GM12865 (cell line): ENCODE results near the gene AIDA.

Experiments
- DNase-seq: peaks from one replicate; pipeline ENCODE4 v3.0.0; 2010; ENCODE audit warnings: low read depth
- H3K4me3 ChIP-seq: 2 replicates; pipeline ENCODE4 v1.5.1; 2011; ENCODE audit warnings: mild to moderate bottlenecking, low read depth, low read length, control low read depth
- TF ChIP-seq, protein P1 (sequence below): IDR thresholded peaks from 2 replicates; pipeline ENCODE4 v1.5.1; 2011; ENCODE audit warnings: low read length, control low read depth, low read depth, inconsistent platforms; ENCODE audit not compliant: insufficient read depth; ENCODE audit errors: missing control alignments

The AIDA gene

DNA sequence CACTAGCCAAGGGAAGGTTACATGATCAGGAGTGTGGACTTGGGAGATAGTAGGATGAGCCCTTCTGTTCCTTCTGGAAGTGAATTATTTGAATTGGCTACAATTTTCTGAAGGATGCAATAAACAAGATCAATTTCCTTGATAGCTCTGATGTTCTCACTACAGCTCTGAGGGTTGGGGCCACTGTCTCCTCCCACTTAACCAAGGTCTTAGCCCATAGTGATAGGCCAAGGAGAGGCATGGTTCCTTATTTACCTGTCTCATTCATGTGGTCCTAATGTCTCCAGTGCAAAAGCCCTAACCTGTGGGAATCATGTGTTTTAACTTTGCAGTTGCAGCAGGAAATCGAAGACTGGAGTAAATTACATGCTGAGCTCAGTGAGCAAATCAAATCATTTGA, 59.6 kb downstream of the AIDA start:
- no peak for DNase-seq
- H3K4me3 ChIP-seq: no peak overlapping the region
- TF ChIP-seq, protein P1, sequence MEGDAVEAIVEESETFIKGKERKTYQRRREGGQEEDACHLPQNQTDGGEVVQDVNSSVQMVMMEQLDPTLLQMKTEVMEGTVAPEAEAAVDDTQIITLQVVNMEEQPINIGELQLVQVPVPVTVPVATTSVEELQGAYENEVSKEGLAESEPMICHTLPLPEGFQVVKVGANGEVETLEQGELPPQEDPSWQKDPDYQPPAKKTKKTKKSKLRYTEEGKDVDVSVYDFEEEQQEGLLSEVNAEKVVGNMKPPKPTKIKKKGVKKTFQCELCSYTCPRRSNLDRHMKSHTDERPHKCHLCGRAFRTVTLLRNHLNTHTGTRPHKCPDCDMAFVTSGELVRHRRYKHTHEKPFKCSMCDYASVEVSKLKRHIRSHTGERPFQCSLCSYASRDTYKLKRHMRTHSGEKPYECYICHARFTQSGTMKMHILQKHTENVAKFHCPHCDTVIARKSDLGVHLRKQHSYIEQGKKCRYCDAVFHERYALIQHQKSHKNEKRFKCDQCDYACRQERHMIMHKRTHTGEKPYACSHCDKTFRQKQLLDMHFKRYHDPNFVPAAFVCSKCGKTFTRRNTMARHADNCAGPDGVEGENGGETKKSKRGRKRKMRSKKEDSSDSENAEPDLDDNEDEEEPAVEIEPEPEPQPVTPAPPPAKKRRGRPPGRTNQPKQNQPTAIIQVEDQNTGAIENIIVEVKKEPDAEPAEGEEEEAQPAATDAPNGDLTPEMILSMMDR: no peak

DNA sequence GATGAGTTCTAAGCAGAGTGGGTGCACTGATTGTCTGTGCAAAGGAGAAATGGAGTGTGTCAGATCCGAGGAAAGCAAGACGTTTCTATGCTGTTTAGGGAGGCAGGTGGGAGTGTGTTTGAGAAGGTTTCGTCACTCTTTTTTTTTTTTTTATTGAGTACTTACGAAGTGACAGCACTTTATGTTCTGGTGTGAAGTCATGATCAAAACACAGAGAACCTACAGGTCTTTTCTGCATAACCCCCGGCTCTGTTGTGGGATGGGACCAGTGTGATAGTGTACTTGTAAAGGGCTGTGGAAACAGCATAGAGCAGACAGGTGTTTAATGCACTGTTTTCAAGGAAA, 67.7 kb downstream of the AIDA start:
- TF ChIP-seq, protein P1: no peak
- DNase-seq: no peak

DNA sequence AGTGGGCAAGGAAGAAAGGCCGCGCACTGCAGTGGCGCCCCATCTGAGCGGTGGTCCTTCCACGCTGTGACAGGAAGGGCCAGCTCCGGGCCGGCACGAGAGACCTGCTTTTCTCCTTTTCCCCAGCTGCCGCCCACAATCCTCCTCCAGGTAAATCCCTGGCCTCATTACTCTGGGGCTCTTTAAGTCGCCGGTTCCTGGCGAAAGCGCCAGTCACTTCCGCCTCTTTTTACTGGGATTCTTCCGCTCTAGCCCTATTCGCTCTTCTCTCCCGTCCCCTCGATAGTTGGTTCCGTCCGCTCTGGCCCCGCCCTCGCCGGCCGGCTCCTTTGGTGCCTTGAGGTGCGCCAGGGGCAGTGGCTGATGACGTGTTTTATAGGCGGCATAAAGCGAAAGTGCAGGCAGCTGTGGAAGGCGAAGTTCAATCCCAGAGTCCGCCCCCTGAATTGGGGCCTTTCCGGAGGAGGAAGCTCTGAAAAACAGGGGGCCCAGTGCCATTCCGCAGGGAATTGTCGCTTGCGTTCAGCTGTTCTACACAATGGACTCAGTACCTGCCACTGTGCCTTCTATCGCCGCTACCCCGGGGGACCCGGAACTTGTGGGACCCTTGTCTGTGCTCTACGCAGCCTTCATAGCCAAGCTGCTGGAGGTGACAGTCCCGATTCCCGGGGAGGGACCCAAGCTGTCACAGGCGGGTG, 68.2 kb downstream of the AIDA start:
- TF ChIP-seq, protein P1: no peak
- peak; percentile 98 for DNase-seq
- H3K4me3 ChIP-seq: peak overlapping the region; percentile 100

More for the DNA sequence above, 67.7 kb downstream of the AIDA start:
- peak overlapping the region; percentile 100 for H3K4me3 ChIP-seq

DNA sequence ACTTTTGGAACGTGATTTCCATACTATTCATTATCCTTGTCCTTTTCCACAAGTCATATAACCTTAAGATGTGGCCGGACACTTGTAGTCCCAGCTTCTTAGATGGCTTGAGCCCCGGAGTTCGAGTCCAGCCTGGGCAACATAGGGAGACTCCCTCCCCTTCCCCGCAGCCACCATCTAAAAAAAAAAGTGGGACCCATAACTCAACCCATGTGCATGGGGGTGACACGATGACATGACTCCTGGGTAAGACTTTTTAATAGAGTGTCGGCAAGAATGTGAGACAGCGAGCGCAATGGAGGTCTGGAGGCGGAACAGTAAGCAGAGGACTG, 68.7 kb downstream of the AIDA start:
- peak overlapping the region; percentile 100 for H3K4me3 ChIP-seq
- TF ChIP-seq, protein P1: no peak
- DNase-seq: no peak

DNA sequence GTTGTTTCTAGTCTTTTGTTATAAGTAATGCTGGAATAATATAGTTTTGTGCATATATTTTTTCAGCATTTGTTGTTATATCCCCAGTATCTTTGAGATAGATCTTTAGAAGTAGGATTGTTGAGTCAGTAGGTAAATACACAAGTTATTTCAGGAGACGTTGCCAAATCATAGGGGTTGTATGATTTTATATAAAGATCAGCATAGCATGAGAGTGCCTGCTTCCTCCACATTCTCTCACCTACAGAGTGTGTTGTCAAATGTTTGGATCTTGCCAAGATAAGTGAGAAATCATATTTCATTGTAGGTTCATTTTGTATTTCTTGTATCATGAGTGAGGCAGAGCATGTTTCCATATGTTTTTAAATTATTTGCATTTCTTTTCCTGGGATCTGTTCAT, 69.8 kb downstream of the AIDA start:
- no peak for DNase-seq
- no peak overlapping the region for H3K4me3 ChIP-seq
- TF ChIP-seq, protein P1: no peak

DNA sequence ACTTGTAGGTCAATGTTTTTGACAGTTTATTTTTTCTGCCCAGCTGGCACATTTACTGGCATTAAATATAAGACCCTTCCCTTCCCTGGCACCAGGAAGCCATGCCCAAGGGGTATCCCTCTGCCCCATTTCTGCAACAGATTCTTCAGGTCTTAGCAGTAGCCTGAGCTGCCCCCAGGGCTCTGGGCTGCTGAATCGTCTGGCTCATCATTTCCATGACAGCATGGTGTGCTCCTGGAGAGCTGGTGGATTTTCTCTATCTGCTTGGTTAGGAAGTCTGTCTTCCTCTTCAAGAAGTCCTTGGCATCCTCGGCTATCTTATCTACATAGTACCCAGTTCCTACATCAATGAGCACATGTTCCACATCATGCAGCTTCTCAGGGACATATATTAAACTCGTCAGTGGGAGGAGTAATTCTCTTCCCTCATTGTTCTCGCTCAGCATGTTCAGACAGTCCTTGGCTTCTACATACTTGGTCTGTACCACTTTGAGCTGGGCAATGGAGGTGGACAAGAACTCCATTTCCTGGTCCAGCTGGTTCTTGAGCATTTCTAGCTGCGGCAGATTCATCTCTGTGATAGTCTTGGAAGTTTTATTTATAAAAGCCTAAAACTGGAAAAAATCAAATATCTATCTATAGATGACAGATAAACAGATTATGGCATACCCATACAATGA, 70.9 kb downstream of the AIDA start:
- TF ChIP-seq, protein P1: no peak
- DNase-seq: no peak
- H3K4me3 ChIP-seq: no peak overlapping the region
